ENCODE data around the gene SERPIND1.
"Not testable (repeated sequence)": the region's sequence is repeated elsewhere in the genome, so short reads cannot be mapped to it uniquely, and the experiment has no call there.

SERPIND1 gene

GRCh38 chr22:20815477-20816050 lies 41.7 kb downstream of the SERPIND1 start:
- no peak for DNase-seq (ENCODE audit: low read depth)

GRCh38 chr22:20816559-20816958 lies 42.6 kb downstream of the SERPIND1 start:
- DNase-seq (ENCODE audit: low read depth): no peak

DNA sequence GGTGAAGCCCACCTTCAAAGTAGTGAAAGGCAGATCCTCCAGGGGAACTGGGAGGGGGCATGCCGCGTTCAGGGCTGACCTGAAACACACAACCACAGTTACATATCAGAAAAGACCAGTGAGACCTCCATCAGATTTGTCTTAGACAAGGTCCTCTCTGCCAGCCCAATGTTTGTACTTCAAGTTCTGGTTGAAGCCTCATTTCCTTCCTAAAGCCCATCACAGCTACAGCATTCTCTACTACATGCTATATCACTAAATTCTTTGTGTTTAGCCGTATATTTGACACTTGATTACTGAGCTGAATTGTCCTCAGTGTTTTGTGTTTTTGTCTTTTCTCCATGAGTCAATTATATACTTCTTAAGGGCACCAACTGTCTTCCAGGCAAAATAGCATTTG lies 44.6 kb downstream of the SERPIND1 start:
- DNase-seq (ENCODE audit: low read depth): no peak

GRCh38 chr22:20819471-20819870 lies 45.6 kb downstream of the SERPIND1 start:
- DNase-seq (ENCODE audit: low read depth): no peak

- not testable (repeated sequence) for DNase-seq (ENCODE audit: low read depth)
Measured at GRCh38 chr22:20821717-20822239, 47.9 kb downstream of the SERPIND1 start.

- no peak for DNase-seq (ENCODE audit: low read depth)
Measured at GRCh38 chr22:20822240-20822639, 48.3 kb downstream of the SERPIND1 start.

GRCh38 chr22:20823264-20823663 lies 49.4 kb downstream of the SERPIND1 start:
- no peak for DNase-seq (ENCODE audit: low read depth)

DNA sequence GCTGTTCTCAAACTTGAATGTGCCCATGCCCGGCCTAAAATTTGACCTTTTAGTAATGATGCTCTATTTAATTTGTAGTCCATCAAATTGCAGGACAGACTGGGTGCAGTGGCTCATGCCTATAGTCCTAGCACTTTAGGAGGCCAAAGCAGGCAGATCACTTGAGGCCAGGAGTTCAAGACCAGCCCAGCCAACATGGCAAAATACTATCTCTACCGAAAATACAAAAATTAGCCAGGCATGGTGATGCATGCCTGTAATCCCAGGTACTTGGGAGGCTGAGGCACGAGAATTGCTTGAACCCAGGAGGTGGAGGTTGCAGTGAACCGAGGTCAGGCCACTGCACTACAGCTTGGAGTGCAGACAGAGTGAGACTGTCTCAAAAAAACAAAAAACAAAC lies 51.3 kb downstream of the SERPIND1 start:
- DNase-seq (ENCODE audit: low read depth): not testable (repeated sequence)

GRCh38 chr22:20825624-20826023 lies 51.7 kb downstream of the SERPIND1 start:
- DNase-seq (ENCODE audit: low read depth): no peak

- not testable (repeated sequence) for DNase-seq (ENCODE audit: low read depth)
Measured at GRCh38 chr22:20826373-20827152, 52.6 kb downstream of the SERPIND1 start.

DNA sequence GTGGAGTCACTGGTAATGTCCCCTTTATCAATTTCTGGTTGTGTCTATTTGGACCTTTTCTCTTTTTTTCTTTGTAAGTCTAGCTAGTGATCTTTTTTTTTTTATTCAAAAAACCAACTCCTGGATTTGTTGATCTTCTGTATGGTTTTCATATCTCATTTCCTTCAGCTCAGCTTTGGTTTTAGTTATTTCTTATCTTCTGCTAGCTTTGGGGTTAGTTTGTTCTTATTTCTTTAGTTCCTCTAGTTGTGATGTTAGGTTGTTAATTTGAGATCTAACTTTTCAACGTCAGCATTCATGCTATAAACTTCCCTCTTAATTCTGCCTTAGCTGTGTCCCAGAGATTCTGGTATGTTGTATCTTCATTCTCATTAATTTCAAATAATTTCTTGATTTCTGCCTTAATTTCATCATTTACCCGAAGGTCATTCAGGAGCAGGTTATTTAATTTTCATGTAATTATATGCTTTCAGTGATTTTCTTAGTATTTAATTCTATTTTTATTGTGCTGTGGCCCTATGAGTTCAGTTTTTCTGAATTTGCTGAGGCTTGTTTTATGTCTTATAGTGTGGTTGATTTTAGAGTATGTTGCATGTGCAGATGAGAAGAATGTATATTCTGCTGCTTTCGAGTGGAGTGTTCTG lies 55.7 kb downstream of the SERPIND1 start:
- DNase-seq (ENCODE audit: low read depth): no peak

DNA sequence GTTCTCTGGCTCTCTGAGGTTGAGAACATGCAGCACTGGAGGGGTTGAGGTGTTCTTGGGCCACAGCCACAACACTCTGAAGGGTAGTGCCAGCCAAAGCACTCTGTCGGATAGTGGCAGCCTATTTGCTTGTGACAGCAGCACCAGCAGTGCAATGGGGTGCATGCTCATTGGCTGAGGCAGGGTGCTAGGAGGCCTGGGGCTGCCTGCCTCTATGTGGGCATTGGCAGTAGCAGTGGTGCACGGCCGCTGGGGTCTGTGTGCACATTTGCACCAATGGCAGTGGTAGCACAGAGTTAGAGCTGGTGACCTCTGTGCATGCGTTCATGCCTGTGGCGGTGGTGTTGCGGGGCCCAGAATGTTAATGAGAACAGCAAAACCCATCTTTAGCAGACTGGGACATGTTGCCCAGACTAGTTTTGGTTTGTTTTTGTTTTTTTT lies 59.3 kb downstream of the SERPIND1 start:
- no peak for DNase-seq (ENCODE audit: low read depth)

DNA sequence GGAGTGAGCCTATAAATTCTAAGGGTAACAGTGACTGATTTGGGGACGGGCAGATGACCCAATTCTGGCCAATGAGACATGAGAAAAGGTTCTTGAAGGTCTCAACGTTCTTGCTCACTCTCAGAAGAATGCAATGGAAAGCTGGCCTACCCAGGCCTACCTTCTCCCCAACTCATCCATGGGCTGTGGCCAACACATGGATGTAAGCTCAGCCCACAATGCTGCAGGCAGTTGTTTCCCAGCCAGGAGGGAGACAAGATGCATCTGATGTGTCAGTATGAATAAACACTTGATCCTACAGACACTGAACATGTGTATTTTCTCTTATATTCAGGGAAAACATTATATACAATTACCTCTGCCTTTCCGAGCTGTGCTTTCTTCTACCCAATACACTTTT lies 60.3 kb downstream of the SERPIND1 start:
- no peak for DNase-seq (ENCODE audit: low read depth)

DNA sequence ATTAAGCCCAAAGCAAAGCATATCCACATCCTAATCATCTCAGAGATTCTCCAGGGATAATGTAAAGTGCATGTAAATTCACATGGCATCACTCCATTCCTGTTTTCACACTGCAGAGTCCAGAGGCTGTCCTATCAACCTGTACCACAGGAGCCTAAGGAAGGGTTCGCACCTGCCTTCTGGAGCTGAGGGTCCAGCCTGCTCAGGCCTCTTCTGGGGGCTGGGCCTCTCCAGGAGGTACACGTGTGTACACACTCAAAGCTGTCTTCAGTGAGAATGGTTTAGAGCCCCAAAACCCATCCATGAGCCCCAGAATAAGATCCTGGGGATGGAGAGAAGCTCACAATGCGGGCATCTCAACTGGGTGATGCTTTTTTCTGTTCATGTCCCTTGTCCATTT lies 60.8 kb downstream of the SERPIND1 start:
- DNase-seq (ENCODE audit: low read depth): no peak

Measured in CMK (cell line).